Adrenal gland (tissue), 5 donors: Measurements from ENCODE around the gene KLF7.

ENCODE experiments used
- CTCF ChIP-seq, 6 experiments: fragments of 450-650 bp in 4 of 6; fragments of 200-600 bp in 2 of 6; sonication (generic) in 1 of 6; IDR thresholded peaks; 1 replicate in 5 of 6; 2 replicates in 1 of 6; pipeline versions ENCODE4 v1.5.1 to v1.8.0; 2016 to 2021; ENCODE audit warnings: antibody characterized with exemption in 6 of 6, mild to moderate bottlenecking in 2 of 6, moderate library complexity in 1 of 6
- POLR2A ChIP-seq, 2 donors: fragments of 450-650 bp; IDR thresholded peaks; one replicate each; pipeline ENCODE4 v1.6.1; 2017; ENCODE audit warnings: antibody characterized with exemption in 2 of 2, mild to moderate bottlenecking in 2 of 2, moderate library complexity in 1 of 2
- donor health status: DM: no; HTN: no; CAD: no.

GRCh38 chr2:207066791-207067460, 98.8 kb downstream of the KLF7 start:
- TF ChIP-seq CTCF (IDR thresholded peaks at IDR 0.05) (no peak), POLR2A (IDR thresholded peaks at IDR 0.05) (no peak)
